GM19099 (cell line): ENCODE data around the gene UBL5.

Source experiments
- POLR2A ChIP-seq: IDR thresholded peaks from 3 replicates; pipeline ENCODE4 v1.6.1; 2011; ENCODE audit warnings: low read depth; ENCODE audit not compliant: insufficient read length; ENCODE audit errors: extremely low read depth

UBL5 gene

GRCh38 chr19:9847087-9847671 lies 19.5 kb downstream of the UBL5 start:
- no peak for TF ChIP-seq POLR2A

- TF ChIP-seq POLR2A: no peak
Measured at GRCh38 chr19:9848060-9848459, 20.3 kb downstream of the UBL5 start.

- TF ChIP-seq POLR2A: no peak
Measured at GRCh38 chr19:9848762-9849161, 21.0 kb downstream of the UBL5 start.

- TF ChIP-seq POLR2A: no peak
Measured at GRCh38 chr19:9849791-9850190, 22.1 kb downstream of the UBL5 start.

GRCh38 chr19:9850235-9850959 lies 22.7 kb downstream of the UBL5 start:
- no peak for TF ChIP-seq POLR2A

- TF ChIP-seq POLR2A: no peak
Measured at GRCh38 chr19:9854282-9854846, 26.6 kb downstream of the UBL5 start.

GRCh38 chr19:9856609-9857008 lies 28.9 kb downstream of the UBL5 start:
- TF ChIP-seq POLR2A: no peak

GRCh38 chr19:9857076-9857721 lies 29.5 kb downstream of the UBL5 start:
- TF ChIP-seq POLR2A: no peak

GRCh38 chr19:9857920-9858746 lies 30.4 kb downstream of the UBL5 start:
- TF ChIP-seq POLR2A: no peak

- no peak for TF ChIP-seq POLR2A
Measured at GRCh38 chr19:9858766-9859165, 31.0 kb downstream of the UBL5 start.

GRCh38 chr19:9860407-9860806 lies 32.7 kb downstream of the UBL5 start:
- no peak for TF ChIP-seq POLR2A

- no peak for TF ChIP-seq POLR2A
Measured at GRCh38 chr19:9861503-9861902, 33.8 kb downstream of the UBL5 start.

GRCh38 chr19:9862938-9863337 lies 35.2 kb downstream of the UBL5 start:
- no peak for TF ChIP-seq POLR2A

GRCh38 chr19:9863759-9864158 lies 36.0 kb downstream of the UBL5 start:
- TF ChIP-seq POLR2A: no peak

GRCh38 chr19:9865732-9866501 lies 38.2 kb downstream of the UBL5 start:
- TF ChIP-seq POLR2A: no peak

- no peak for TF ChIP-seq POLR2A
Measured at GRCh38 chr19:9868983-9869617, 41.4 kb downstream of the UBL5 start.
